HepG2 (cell line): ENCODE measurements around the gene DCST2. TPM values are rescaled to one million over a fixed set of nuclear protein-coding genes. Genes with fewer than 3 reads are reported as not detected.

Experiments used
- ARID2 ChIP-seq: sonication (generic); formaldehyde crosslinking; IDR thresholded peaks from 2 replicates; pipeline ENCODE4 v1.8.1; 2022; ENCODE audit warnings: mild to moderate bottlenecking, missing genetic modification reagents, borderline replicate concordance
- ARNT ChIP-seq: fragments of 450-650 bp; IDR thresholded peaks from 2 replicates; pipeline ENCODE4 v1.6.1; 2017
- BHLHE40 ChIP-seq: IDR thresholded peaks from 2 replicates; pipeline ENCODE4 v1.6.1; 2011; ENCODE audit warnings: low read length, improper control_type of control experiment
- CCAR2 ChIP-seq: fragments of 200-400 bp; formaldehyde crosslinking; optimal IDR thresholded peaks from 2 replicates; pipeline ENCODE3; 2018; ENCODE audit warnings: low read depth, mild to moderate bottlenecking, low read length, moderate library complexity
- GMEB2 ChIP-seq: IDR thresholded peaks from 2 replicates; pipeline ENCODE4 v1.6.1; 2016; ENCODE audit warnings: missing biosample characterization, missing genetic modification reagents, low read depth
- HMGA1 ChIP-seq: sonication (generic); formaldehyde crosslinking; conservative IDR thresholded peaks from 2 replicates; pipeline ENCODE4 v1.4.0; 2020; ENCODE audit warnings: missing genetic modification reagents
- HNRNPK ChIP-seq: fragments of 200-400 bp; formaldehyde crosslinking; IDR thresholded peaks from 2 replicates; pipeline ENCODE4 v1.6.1; 2018; ENCODE audit warnings: low read length, low read depth, moderate library complexity, mild to moderate bottlenecking; ENCODE audit not compliant: poor library complexity, severe bottlenecking
- HNRNPL ChIP-seq: fragments of 200-400 bp; formaldehyde crosslinking; IDR thresholded peaks from 2 replicates; pipeline ENCODE4 v1.6.1; 2017; ENCODE audit warnings: mild to moderate bottlenecking, low read depth, low read length
- KAT7 ChIP-seq: IDR thresholded peaks from 2 replicates; pipeline ENCODE4 v1.6.1; 2018; ENCODE audit warnings: borderline replicate concordance, missing compliant biosample characterization
- MTF2 ChIP-seq: sonication (generic); formaldehyde crosslinking; IDR thresholded peaks from 2 replicates; pipeline ENCODE4 v1.5.0; 2020; ENCODE audit warnings: missing genetic modification reagents, borderline replicate concordance
- NPAS2 ChIP-seq: sonication (generic); formaldehyde crosslinking; IDR thresholded peaks from 2 replicates; pipeline ENCODE4 v1.8.0; 2022; ENCODE audit warnings: mild to moderate bottlenecking, missing genetic modification reagents, borderline replicate concordance
- PBX3 ChIP-seq: sonication (generic); formaldehyde crosslinking; IDR thresholded peaks from 2 replicates; pipeline ENCODE4 v1.8.1; 2023; ENCODE audit warnings: missing genetic modification reagents, inconsistent platforms, borderline replicate concordance
- PHF21A ChIP-seq: sonication (generic); formaldehyde crosslinking; IDR thresholded peaks from 2 replicates; pipeline ENCODE4 v1.5.0; 2020; ENCODE audit warnings: mild to moderate bottlenecking, missing genetic modification reagents
- POLR2A ChIP-seq, 2 experiments: IDR thresholded peaks; 2 replicates each; pipeline ENCODE4 v1.6.1; 2011; ENCODE audit warnings: low read depth in 2 of 2, low read length in 2 of 2, mild to moderate bottlenecking in 1 of 2, moderate library complexity in 1 of 2; ENCODE audit not compliant: insufficient read depth in 1 of 2
- SAP130 ChIP-seq: IDR thresholded peaks from 2 replicates; pipeline ENCODE4 v1.6.1; 2016; ENCODE audit warnings: low read depth
- STAG1 ChIP-seq: sonication (generic); formaldehyde crosslinking; IDR thresholded peaks from 2 replicates; pipeline ENCODE4 v1.4.0; 2020; ENCODE audit warnings: missing genetic modification reagents
- ZBTB39 ChIP-seq: sonication (generic); formaldehyde crosslinking; IDR thresholded peaks from 2 replicates; pipeline ENCODE4 v1.5.0; 2020; ENCODE audit warnings: missing genetic modification reagents
- ZC3H13 ChIP-seq: sonication (generic); formaldehyde crosslinking; IDR thresholded peaks from 2 replicates; pipeline ENCODE4 v1.8.1; 2023; ENCODE audit warnings: mild to moderate bottlenecking, missing genetic modification reagents, moderate library complexity
- ZNF12 ChIP-seq: sonication (generic); formaldehyde crosslinking; IDR thresholded peaks from 2 replicates; pipeline ENCODE4 v1.5.0; 2020; ENCODE audit warnings: missing genetic modification reagents
- ZNF232 ChIP-seq: sonication (generic); formaldehyde crosslinking; IDR thresholded peaks from 2 replicates; pipeline ENCODE4 v1.4.0; 2020; ENCODE audit warnings: missing genetic modification reagents, borderline replicate concordance
- ZNF263 ChIP-seq: sonication (generic); formaldehyde crosslinking; IDR thresholded peaks from 2 replicates; pipeline ENCODE4 v1.4.0; 2020; ENCODE audit warnings: missing genetic modification reagents
- ZNF326 ChIP-seq: sonication (generic); formaldehyde crosslinking; IDR thresholded peaks from 2 replicates; pipeline ENCODE4 v1.4.0; 2020; ENCODE audit warnings: missing genetic modification reagents, borderline replicate concordance
- ZNF441 ChIP-seq: sonication (generic); formaldehyde crosslinking; IDR thresholded peaks from 2 replicates; pipeline ENCODE4 v1.7.0; 2021; ENCODE audit warnings: missing genetic modification reagents, borderline replicate concordance
- ZNF780A ChIP-seq: sonication (generic); formaldehyde crosslinking; IDR thresholded peaks from 2 replicates; pipeline ENCODE4 v1.8.0; 2022; ENCODE audit warnings: mild to moderate bottlenecking, missing genetic modification reagents, moderate library complexity
- ZNF792 ChIP-seq: IDR thresholded peaks from 2 replicates; pipeline ENCODE4 v1.6.1; 2016
- ZNF841 ChIP-seq: sonication (generic); formaldehyde crosslinking; IDR thresholded peaks from 2 replicates; pipeline ENCODE4 v1.8.1; 2023; ENCODE audit warnings: missing genetic modification reagents, borderline replicate concordance
- polyA plus RNA-seq, 8 experiments: library from polyadenylated mRNA; depleted of rRNA in 3 of 8; stranded (reverse) in 7 of 8; unstranded in 1 of 8; fragments of >200 nt; fragmentation: Illumina TruSeq in 4 of 8; extraction: Trizol in 4 of 8; gene quantifications; 2 replicates each; pipeline versions ENCODE4 v1.2.1 to v1.2.3, GENCODE V29; 2011 to 2016; ENCODE audit warnings: low read depth in 4 of 8, missing spikeins in 1 of 8, mixed read lengths in 1 of 8; ENCODE audit not compliant: insufficient read depth in 1 of 8
- total RNA-seq, 5 experiments: library from RNA; depleted of rRNA; stranded (reverse); fragments of >200 nt; fragmentation: Illumina TruSeq; extraction: Trizol; gene quantifications; 2 replicates each; pipeline ENCODE4 v1.2.3, GENCODE V29; 2016; ENCODE audit warnings: low read depth in 1 of 5

The DCST2 gene
- total and polyA plus RNA-seq, 2 of the 13 experiments (the other 11 are each of a cell fraction or from before 2014, with no cell fraction given): 0.74 TPM; not detected in 1

DNA sequence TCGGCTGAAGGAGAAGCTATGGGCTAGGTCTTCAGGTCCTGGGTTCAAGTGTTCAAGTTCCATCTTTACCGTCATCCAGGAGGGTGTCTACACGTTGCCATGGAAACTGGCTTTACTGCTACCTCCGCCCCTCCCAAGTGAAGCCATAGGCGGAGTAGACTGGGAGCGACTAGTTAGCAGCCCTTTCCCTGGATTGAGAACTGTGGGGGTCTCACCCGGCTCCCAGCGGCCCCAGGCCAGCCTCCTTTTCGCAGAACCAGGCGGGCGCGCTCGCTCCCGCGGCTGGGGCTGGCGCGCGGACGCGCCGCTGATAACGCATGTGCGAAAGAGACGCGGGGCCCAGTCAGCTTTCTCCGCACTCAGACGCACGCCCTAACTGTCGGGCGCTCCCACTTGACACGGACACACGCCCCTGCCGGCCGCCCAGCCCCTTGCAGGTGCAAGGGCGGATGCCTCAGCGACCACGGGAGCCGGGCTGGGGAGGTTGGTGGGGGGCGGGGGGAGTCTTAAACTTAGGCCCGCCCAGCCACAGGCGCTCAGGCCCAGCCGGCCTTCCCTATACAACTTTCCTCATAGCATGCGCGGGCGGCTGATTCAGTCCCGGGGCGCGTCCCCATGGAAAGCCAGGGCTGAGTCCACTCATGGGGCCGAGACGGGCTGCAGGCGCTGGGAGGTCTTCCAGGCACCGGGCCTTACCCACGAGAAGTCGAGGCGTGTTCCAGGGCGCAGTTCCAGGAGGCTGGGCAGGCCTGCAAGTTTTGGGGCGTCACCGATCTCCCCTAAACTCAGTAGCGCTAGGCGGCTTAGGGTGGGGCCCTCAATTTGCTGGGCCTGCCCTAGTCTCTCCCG, 37.4 kb upstream of the DCST2 start (continued):
- TF ChIP-seq PBX3 (CRISPR knock-in tag): no peak
- TF ChIP-seq ZNF232: peak; percentile 42; the same call in 1 of the 2 replicates
- no peak for TF ChIP-seq ZNF263 (CRISPR knock-in tag)
- no peak for TF ChIP-seq ARNT
- TF ChIP-seq PHF21A (CRISPR knock-in tag): no peak
- TF ChIP-seq CCAR2: no peak
- TF ChIP-seq HMGA1 (CRISPR knock-in tag): no peak
- TF ChIP-seq ZNF780A (CRISPR knock-in tag): no peak
- no peak for TF ChIP-seq HNRNPL
- TF ChIP-seq ARID2 (CRISPR knock-in tag): no peak
- TF ChIP-seq ZNF441 (CRISPR knock-in tag): no peak
- TF ChIP-seq ZNF841 (CRISPR knock-in tag): no peak
- TF ChIP-seq HNRNPK: peak; percentile 57
- no peak for TF ChIP-seq ZBTB39 (CRISPR knock-in tag)
- TF ChIP-seq NPAS2: 0 out of 2 replicates have a peak, but pooled peaks have one; percentile 51
- peak; percentile 70 for TF ChIP-seq SAP130
- TF ChIP-seq ZNF326: no peak; the same call in 1 of the 2 replicates
- TF ChIP-seq ZNF12 (CRISPR knock-in tag): no peak; the same call in 1 of the 2 replicates
- TF ChIP-seq ZNF792 (CRISPR knock-in tag): no peak
- peak; percentile 10; the same call in 1 of the 2 replicates for TF ChIP-seq STAG1 (CRISPR knock-in tag)
- TF ChIP-seq KAT7: no peak
- TF ChIP-seq ZC3H13 (CRISPR knock-in tag): no peak
- no peak for TF ChIP-seq GMEB2 (CRISPR knock-in tag)
- peak; percentile 24; the same call in 1 of the 2 replicates for TF ChIP-seq BHLHE40
- 0 out of 4 replicates have a peak, but pooled peaks of 1 of the 2 experiments have one; percentile 31 for TF ChIP-seq POLR2A (IDR thresholded peaks at IDR 0.05; ENCODE audit: insufficient read depth in 1 of 2, low read depth in 2 of 2, low read length in 2 of 2)
- TF ChIP-seq MTF2: no peak
